ENCODE data around the gene MCOLN1.

DNA sequence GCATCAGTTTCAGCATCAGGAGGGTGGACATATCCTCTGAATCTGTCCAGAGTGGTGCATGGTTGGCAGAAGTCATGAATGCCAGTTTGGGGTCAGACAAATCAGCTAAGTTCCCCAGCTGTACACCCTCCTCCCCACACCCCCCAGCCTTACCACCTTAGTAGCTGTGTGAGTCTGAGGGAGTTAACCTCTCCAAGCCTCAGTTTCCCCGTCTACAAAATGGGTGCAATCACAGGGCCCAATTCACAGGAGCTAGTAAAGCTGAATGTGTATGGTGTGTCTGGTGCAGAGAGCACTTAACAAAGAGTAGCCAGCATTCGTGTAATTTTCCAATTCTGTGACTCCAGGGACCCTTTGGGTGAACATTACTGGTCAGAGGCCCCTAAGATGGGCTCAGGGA lies 19.9 kb upstream of the MCOLN1 start:
- TF ChIP-seq, protein P1, sequence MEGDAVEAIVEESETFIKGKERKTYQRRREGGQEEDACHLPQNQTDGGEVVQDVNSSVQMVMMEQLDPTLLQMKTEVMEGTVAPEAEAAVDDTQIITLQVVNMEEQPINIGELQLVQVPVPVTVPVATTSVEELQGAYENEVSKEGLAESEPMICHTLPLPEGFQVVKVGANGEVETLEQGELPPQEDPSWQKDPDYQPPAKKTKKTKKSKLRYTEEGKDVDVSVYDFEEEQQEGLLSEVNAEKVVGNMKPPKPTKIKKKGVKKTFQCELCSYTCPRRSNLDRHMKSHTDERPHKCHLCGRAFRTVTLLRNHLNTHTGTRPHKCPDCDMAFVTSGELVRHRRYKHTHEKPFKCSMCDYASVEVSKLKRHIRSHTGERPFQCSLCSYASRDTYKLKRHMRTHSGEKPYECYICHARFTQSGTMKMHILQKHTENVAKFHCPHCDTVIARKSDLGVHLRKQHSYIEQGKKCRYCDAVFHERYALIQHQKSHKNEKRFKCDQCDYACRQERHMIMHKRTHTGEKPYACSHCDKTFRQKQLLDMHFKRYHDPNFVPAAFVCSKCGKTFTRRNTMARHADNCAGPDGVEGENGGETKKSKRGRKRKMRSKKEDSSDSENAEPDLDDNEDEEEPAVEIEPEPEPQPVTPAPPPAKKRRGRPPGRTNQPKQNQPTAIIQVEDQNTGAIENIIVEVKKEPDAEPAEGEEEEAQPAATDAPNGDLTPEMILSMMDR (IDR thresholded peaks at IDR 0.05; ENCODE audit: low read depth, low read length): no peak
- TF ChIP-seq EZH2phosphoT487 (IDR thresholded peaks at IDR 0.05; ENCODE audit: low read depth): no peak
